Measurements from ENCODE around the gene TMEM52.
"Not testable (repeated sequence)": the region's sequence is repeated elsewhere in the genome, so short reads cannot be mapped to it uniquely, and the experiment has no call there.

DNA sequence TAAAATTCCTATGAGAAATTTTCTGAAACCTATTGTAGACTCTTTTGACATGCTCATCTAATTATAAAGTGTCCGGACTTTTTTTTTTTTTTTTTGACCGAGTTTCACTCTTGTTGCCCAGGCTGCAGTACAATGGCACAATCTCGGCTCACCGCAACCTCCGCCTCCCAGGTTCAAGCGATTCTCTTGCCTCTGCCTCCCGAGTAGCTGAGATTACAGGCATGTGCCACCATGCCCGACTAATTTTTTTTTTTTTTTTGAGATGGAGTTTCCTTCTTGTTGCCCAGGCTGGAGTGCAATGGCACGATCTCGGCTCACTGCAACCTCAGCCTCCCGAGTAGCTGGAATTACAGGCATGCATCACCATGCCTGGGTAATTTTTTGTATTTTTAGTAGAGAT, 35.2 kb downstream of the TMEM52 start:
- TF ChIP-seq EZH2 (IDR thresholded peaks at IDR 0.05; ENCODE audit: borderline replicate concordance, low read length) = not testable (repeated sequence)
- TF ChIP-seq, protein P1, sequence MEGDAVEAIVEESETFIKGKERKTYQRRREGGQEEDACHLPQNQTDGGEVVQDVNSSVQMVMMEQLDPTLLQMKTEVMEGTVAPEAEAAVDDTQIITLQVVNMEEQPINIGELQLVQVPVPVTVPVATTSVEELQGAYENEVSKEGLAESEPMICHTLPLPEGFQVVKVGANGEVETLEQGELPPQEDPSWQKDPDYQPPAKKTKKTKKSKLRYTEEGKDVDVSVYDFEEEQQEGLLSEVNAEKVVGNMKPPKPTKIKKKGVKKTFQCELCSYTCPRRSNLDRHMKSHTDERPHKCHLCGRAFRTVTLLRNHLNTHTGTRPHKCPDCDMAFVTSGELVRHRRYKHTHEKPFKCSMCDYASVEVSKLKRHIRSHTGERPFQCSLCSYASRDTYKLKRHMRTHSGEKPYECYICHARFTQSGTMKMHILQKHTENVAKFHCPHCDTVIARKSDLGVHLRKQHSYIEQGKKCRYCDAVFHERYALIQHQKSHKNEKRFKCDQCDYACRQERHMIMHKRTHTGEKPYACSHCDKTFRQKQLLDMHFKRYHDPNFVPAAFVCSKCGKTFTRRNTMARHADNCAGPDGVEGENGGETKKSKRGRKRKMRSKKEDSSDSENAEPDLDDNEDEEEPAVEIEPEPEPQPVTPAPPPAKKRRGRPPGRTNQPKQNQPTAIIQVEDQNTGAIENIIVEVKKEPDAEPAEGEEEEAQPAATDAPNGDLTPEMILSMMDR (conservative IDR thresholded peaks at IDR 0.05 in 1 of 2, IDR thresholded peaks at IDR 0.05 in 1 of 2; ENCODE audit: extremely low read depth in 1 of 2, insufficient read depth in 1 of 2, low read depth in 1 of 2, low read length in 2 of 2) = not testable (repeated sequence)
